ENCODE data around the gene SAC3D1.

- no peak for TF ChIP-seq USF2 (IDR thresholded peaks at IDR 0.05)
- TF ChIP-seq CTCF (IDR thresholded peaks at IDR 0.05), result no peak
- TF ChIP-seq CEBPB (IDR thresholded peaks at IDR 0.05), result no peak
- no peak for TF ChIP-seq MAX (IDR thresholded peaks at IDR 0.05)
- no peak for TF ChIP-seq KDM5A (IDR thresholded peaks at IDR 0.05)
- no peak for TF ChIP-seq POLR2A (IDR thresholded peaks at IDR 0.05; ENCODE audit: low read length)
Observed at GRCh38 chr11:65019824-65020223, 21.2 kb upstream of the SAC3D1 start.
